GM18499 (cell line): ENCODE data around the gene ITPA.
"Not testable (repeated sequence)": the region's sequence is repeated elsewhere in the genome, so short reads cannot be mapped to it uniquely, and the experiment has no call there.

Experiments
- ATAC-seq: cut with Tn5 transposase; IDR thresholded peaks from one replicate; pipeline ENCODE4 v1.9.1; 2021; ENCODE audit warnings: moderate number of reproducible peaks; ENCODE audit not compliant: insufficient read depth, unreplicated experiment

The ITPA gene

GRCh38 chr20:3172933-3173609, 36.2 kb upstream of the ITPA start, which contains the start of gene LZTS3:
TSS of gene LZTS3 (minus strand) at chr20:3173549. CDS start at chr20:3167163, 6,386 bp downstream.
- no peak for ATAC-seq

- ATAC-seq, result no peak
Measured at GRCh38 chr20:3173610-3174441, 35.5 kb upstream of the ITPA start.

DNA sequence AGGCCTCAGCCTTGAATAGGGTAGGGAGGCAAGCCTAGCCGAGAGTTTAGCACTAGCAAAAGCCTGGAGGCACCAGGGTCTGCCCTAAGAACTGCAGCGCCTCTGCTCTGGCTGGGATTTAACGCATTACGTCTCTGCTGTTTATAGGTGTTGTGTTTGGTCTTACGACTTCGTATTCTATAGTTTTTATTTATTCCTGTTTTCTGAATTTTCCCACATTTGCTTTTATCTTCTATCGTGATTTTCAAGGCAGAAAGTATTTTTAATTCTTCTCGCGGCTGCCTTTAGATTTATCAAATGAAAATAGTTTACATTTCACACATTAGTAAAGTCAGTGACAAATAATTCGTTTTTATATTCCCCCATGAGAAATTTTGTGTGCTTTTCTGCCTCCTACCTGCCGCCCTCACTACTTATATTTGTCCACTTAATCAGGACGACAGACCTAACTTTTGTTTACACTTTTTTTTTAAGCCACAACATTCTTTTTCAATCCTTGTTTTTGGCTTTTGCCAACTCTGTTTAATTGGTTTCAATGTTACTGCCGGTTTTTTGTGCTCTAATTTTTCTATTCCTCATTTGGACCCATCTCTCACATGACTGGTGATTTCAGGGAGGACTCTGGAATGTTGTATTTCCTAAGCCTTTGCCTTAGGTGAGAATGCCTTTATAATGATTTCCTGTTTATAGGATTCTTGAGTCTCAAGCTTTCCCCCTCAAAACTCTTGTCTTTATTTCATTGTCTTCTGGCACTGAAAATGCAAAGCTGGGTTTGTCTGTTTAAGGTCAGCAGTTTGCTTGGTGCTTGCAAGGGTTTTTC, 34.6 kb upstream of the ITPA start:
- no peak for ATAC-seq

DNA sequence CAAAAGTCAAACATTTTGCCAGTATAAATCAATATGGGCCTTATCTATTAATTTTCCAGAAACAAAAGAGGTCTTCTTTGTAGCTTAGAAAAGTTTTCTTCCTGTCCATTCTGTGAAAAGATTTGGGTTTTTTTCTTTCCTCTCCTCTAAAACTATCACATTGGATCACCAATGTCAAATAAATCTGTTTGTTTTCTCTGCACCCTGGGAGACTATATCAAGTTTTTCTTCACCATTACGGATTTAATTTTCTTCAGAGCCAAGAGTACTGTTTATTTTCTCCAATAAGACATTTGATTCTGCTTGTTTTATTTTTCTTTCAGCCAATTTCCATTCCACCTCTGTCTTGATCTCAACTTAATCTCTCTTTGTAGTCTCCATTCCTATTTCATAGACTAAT, 34.0 kb upstream of the ITPA start:
- no peak for ATAC-seq

- ATAC-seq, result no peak
Measured at GRCh38 chr20:3177746-3178485, 31.4 kb upstream of the ITPA start.

GRCh38 chr20:3180319-3180718, 29.0 kb upstream of the ITPA start:
- no peak for ATAC-seq

- no peak for ATAC-seq
Measured at GRCh38 chr20:3181270-3181669, 28.0 kb upstream of the ITPA start.

GRCh38 chr20:3182429-3182828, 26.9 kb upstream of the ITPA start:
- ATAC-seq, result not testable (repeated sequence)

- no peak for ATAC-seq
Measured at GRCh38 chr20:3183896-3184612, 25.2 kb upstream of the ITPA start.

DNA sequence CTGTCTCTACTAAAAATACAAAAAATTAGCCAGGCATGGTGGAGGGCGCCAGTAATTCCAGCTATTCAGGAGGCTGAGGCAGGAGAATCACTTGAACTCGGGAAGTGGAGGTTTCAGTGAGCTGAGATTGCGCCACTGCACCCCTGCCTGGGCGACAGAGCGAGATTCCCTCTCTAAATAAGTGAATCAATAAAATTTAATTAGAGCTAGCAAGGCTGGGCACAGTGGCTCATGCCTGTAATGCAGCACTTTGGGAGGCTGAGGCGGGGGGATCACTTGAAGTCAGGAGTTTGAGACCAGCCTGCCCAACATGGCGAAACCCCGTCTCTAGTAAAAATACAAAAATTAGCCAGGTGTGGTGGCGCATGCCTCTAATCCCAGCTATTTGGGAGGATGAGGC, 21.4 kb upstream of the ITPA start:
- not testable (repeated sequence) for ATAC-seq

GRCh38 chr20:3188823-3189413, 20.4 kb upstream of the ITPA start:
- no peak for ATAC-seq

DNA sequence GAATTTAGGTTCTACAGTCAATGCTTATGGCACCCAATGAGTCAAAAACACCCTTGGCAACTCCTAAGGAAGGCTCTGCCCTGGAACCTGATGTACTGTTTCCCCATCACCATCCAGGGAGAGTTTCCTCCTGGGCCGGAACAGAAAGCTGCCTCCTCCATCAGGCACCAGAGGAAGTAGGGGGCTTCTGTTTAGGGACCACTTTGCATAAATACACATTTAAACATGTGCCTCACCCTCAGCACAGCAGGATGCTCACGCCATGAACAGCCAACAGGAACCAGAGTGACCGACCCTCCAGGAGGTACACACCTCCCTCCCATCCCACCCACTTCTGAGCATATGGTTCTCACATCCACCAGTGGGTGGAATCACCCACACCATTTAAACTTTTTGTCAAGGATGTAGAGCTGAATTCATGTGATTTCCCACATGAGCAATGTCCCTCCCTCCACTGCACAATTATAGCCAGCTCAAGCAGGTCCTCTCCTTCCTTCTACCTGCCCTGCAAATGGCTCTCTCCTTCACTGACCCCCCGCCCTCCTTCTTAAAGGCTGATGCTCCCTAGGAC, 19.7 kb upstream of the ITPA start:
- ATAC-seq, result no peak

DNA sequence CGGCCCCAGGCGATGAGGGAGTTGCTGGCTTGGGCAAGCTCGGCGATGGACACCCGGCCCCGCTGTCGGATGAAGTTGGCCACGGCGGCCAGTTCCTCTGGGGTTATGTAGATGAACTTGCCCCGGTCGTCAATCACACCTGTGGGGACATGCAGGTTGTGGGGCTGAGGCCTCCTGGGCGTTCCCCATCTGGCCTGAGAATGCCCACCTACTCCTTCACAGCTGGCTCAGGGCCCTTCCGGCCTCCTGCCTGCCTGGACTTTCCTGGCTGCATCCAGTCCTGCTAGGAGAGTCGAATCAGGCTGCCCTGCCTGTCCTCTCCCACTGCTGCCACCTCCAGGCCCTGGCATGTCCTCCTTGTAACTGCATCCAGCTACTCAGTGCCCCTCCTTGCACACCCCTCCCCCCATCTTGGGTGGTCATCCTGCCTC, 18.6 kb upstream of the ITPA start:
- no peak for ATAC-seq

- no peak for ATAC-seq
Measured at GRCh38 chr20:3192226-3193015, 16.9 kb upstream of the ITPA start.

- no peak for ATAC-seq
Measured at GRCh38 chr20:3193806-3194616, 15.3 kb upstream of the ITPA start.

GRCh38 chr20:3194617-3195280, 14.5 kb upstream of the ITPA start:
- no peak for ATAC-seq
